Measurements from ENCODE around the gene EIF4E3.

Gene EIF4E3

DNA sequence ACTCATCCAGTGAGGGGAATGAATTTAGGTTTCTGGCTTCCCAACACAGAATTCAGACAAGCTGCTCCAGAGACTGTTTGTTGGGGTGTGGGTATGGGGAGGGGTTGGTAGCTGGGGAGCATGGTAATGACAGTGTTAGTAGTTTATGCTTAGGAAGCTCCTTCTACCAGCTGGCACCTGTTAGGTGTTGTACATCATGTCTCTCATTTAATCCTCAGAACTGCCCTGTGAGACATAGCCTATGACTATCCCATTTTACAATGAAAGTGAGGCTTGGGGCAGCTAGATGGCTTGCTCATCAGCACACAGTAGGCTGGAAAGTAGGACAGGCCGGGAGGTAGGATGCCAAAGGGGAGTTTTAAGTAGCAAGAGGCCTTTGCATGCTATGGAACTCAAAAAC, 2.5 kb downstream of the EIF4E3 start:
- DNase-seq, result no peak

DNA sequence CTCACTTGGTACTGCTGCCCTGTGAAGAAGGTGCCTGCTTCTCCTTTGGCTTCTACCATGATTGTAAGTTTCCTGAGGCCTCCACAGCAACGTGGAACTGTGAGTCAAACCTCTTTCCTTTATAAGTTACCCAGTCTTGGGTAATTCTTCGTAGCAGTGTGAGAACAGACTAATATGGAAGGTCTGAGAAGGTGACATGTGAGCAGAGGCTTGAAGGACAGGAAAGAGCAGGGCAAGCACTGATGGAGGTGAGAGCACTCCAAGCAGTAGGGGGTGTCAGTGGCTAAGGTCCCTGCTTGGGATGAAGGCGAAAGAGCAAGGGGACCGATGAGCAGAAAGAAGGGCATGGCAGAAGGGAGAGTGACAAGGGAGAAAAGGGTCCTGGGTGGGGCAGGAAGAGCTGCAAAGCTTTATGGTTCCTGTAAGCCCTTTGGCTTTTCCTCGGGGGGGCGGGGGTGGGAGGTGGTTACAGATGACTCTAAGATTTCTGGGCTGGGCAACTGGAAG, 3.5 kb downstream of the EIF4E3 start:
- DNase-seq, result no peak

DNA sequence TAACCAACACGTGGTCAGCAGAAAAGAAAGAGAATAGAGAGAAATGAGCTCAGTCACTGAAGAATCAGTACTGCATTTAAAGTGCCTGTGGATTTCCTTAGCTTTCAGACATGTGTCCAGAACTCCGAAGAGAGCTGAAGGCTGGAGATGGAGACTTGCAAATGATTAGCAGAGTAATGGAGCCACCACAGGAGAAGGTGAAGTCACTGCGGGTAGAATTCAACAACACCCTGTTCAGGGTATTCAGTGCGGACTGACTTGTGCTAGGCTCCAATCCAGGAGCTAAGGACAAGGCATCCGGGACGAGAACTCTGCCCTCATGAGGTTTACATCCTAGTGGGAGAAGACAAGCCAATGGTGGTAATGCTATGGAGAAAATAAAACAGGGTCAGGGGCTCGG, 4.2 kb downstream of the EIF4E3 start:
- DNase-seq, result no peak

DNA sequence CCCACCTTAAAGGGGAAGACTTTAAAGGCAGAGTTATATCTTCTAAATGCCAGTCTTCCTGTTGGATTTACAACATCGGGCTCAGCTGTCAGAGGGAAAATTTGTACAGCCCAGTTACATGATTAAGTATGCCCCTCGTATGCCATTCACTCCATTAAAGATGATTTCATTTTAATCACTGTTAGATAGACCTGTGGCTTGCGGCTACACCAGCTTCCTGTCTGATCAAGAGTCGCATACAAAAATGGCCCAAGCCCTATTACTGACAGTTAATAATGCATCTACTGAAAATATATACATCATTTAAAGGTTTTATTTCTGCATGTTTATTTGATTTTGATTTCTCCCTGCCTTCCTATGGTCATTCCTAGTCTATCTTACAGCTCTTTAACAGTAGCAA, 7.1 kb downstream of the EIF4E3 start:
- DNase-seq, result no peak

DNA sequence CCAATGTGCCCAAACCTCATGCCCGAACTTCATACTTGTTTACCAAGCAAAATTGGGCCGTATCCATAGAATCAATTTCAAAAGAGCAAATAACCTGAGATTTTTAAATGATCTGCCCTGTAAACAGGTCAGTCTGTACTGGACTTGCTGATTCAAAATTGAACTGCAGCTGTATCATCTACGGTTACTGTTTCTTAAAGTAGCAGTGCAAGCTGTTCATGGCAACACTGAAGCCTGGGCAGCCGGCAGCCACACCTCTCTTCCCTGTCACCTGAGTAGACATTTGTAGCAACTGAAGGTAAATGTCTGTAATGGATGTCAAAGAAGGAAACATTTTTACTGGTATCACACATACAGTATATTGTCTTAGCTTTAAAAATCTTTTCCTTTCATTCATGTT, 10.6 kb downstream of the EIF4E3 start:
- DNase-seq, result no peak

DNA sequence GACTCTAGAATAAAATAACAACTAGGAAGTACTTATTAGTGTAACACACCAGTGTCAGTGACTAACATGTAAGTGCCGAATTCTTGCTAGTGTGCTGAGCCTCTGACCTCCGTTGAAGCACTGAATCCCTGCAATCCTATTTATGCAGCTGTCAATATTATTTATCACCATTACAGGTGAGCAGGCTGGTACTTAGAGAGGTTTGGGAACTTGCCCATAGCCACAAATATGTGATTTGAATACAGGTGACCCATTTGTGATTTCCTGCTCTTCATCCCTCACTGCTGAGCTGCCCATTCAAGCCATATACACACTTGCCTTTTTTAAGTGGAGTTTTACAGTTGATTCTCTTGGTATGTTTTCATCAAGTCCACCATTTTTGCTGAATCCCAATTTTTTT, 12.2 kb downstream of the EIF4E3 start:
- DNase-seq, result no peak

DNA sequence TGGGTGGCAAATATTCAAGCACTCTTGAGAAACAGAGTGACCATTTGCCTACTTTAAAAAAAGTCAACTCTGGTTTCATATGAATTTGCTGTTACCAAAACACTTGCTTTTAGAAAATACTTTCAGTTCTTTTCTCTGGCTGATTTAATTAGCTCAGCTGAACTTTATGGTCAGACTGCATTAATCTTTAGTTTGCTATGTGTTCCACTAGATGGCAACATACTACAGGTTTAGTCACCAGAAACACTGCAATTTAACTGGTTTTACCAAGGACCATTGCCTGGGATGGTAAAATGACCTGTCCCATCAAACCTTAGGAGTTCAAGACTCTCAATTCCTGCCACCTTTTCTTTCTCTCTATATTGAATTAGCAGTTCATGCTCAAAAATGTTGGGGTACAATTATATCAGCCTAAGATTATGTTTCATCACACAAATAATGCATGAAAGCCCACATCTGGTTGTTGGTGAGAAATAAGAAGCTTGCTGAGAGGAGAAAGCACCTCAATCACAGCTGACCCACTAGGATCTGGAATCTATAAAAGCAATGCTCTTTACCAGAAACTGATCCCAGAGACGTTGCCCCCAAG, 14.2 kb downstream of the EIF4E3 start:
- DNase-seq, result peak; percentile 11

DNA sequence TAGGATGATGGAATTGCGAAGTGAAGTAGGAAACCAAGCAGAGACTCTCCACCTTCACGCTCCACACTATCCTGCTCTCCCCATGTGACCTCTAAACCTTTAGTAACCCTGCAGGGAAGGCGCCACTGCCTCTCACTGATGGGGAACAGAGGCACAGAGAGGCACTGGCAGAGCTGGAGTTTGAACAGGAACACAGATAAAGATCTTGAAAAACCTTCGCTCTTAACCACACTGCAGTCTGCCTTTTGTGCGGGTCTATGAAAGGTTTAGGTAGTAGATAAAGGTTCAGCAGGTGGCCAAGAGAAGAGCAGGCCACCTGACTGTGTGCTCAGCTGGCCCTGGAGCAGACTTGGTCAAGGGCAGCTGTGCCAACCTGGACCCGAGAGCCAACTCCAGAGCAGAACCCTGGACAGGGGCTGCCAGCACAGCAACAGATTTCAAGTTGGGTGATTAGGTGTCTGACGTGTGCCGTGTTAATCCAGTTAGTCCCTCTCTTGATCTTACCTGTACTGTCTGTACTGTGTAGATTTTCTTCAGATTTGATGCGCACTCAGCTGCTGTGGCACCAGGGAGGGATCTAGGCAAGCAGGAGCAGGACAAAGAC, 15.2 kb downstream of the EIF4E3 start:
- DNase-seq, result no peak

DNA sequence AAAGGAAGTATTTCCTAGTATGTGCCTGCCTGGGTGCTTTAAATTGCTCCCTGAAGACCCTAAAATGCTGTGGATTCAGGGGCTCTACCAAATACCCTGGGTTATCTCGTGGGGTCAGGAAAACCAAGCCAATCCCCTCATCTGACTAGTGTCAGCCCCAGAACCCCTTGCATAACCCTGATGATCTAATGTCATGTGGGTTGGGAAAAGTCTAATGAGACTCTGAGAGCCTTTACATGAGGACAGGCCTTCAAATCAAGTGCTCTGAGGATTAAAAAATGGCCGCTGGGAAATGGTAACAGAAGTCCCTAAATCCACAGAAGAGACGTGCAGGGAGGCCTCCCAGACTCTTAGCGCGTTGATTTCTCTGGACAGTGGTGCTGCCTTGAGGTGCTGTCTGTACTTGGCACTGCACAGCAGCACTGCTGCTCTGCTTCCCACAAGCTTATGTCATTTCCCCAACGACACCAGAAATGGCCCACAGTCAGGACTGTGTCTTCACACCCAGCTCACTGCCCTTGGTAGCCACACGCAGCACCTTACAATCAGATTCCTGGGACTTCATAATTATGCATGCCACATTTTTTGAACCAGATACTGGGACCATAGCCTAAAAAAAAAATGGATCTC, 16.6 kb downstream of the EIF4E3 start:
- no peak for DNase-seq

DNA sequence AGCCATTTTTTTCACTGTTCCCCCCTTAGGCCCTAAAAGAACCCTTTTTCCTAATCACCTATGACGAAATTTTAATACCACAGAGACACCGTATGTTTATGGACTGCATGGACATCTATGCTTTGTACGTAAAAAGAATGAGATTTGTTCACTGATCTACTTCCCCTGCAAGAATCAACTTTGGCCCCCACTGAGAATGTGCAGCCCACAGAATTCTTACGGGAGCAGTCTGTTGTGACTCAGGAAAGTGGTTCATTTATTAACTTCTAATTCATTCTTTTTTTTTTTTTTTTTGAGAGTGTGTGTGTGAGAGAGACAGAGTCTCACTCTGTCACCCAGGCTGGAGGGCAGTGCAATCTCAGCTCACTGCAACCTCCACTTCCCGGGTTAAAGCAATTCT, 17.6 kb downstream of the EIF4E3 start:
- no peak for DNase-seq

DNA sequence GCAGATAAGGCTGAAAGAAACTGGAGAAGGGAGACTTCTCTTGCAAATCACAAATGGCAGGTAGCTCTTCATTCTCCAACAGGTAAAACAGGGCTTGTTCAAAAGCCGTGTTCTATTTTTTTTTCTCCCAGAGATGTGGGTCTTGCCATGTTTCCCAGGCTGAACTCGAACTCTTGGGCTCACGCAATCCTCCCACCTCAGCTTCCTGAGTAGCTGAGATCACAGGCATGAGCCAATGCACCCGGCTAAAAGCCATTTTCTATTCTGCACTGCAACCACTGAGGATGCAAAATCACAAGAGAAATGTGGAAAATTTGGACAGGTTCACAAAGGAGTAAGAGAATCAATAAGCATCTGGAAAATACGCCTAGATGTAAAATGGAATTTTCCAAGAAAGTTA, 19.5 kb downstream of the EIF4E3 start:
- no peak for DNase-seq

DNA sequence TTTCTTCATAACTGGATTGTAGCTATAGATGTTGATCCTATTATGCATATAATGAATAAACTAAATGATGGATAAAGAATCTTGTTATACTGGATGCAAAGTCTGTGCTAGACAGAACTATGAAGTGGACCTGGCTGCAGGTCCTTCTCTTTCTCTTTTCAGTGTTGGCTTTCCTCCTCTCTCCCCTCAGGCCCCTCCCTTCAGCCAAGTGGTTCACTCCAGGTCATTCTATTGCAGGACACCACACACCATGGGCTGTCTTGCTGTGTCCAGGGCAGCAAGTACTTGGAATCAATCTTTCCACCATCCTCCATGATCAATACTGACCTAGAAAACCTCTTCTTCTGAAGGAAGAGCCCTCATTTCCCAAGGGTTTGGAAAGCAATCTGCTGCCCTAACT, 20.3 kb downstream of the EIF4E3 start:
- no peak for DNase-seq

DNA sequence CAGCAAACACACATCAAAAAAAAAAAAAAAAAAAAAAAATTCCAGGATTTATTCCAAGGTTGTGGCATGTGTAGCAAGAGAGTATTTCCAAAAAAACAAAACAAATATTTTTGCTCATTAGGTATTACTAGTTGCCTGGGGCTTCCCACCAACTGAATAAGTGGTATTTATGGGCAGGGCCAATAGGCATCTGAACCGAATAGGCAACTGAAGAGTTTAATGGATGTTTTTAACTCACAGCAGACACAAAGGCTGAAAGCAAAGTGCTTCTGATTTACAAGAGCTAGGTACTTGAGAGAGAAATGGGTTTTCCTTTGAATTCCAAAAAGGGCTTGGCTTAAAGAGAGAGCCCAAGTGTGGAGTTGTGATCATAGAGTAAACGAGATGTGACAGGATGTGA, 21.4 kb downstream of the EIF4E3 start:
- no peak for DNase-seq

DNA sequence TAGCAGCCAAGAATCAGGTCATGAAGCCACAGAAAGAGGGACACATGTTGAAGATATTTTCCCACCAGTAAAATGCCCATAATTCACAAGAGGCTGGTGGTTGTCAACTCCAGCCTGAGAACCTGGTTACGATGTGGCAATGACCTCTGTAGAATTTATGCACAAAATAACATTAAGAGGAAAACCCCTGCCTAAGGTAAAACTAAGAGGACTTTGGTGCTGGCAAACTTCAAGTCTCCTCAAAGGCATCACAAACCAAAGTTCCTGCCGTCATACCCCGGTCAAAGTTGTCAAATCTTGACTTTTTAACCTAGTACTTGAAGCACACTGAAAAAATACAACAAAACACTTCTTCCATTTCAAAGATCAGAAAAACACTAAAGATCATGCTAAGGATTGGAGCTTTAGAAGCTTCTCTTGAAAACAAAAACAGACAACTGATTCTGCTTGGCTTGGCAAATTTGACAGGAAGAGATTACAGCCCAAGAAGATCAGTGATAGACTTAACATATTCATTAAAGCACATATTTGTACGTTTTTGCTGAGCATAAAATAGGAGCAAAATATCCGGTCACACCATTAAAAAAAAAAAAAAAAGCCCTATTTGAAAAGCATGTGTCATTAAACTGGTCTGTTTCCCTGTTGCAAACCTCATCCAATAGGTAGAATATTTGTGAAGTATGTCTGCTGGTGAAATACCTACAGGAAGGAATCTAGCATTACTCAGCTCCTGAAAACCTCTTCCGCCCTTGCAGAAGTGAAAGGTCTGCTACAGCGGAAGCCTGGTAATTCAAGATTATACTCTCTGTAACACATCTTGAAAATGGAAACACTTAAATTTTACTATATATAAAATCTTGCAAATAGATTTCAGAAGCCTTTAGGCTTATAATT, 22.8 kb downstream of the EIF4E3 start:
- no peak for DNase-seq

DNA sequence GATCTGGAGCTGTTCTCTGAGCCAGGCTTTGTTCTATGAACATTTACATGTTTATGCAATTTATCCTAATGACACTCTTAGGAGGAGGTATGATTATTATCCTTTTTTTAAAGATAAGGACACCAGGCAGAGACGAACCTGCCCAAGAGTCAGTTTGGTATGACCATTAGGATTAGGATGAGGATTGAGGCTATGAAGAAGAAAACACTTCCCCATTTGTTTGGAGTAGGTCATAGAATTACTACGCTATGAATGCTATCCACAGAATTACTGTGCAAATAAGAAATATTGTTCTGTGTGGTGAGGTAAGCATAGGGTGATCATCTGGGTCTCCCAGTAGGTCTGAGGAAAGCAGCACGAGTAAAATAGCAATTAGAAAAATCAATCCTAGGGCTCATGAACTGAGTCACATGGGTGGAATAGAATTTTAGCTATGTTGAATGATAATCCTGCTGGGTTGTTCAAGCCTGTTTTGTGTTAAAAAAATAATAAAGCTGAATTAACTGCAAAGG, 23.9 kb downstream of the EIF4E3 start:
- DNase-seq, result no peak

DNA sequence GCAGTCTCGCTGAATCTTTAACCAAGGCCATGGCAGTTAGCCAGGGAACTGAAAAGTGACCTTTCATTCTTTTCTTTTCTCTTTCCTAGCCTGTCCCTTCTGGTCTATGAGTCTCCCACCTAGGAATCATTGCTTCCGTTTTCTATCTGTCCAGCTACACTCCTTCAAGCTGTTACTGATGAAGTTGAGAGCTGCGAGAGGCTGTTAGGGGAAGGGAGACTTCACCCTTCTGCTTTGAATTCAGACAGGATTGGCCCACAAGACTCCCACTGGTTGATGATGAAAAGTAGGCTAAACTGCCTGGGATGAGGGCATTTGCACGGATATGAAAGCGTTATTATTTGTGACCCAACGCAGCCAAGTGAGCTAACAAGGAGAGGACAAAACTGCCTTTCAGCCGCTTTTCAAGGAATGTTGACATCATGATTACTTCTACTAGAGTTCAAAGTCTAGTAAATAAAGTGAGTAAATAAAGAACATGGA, 30.2 kb downstream of the EIF4E3 start:
- no peak for DNase-seq

DNA sequence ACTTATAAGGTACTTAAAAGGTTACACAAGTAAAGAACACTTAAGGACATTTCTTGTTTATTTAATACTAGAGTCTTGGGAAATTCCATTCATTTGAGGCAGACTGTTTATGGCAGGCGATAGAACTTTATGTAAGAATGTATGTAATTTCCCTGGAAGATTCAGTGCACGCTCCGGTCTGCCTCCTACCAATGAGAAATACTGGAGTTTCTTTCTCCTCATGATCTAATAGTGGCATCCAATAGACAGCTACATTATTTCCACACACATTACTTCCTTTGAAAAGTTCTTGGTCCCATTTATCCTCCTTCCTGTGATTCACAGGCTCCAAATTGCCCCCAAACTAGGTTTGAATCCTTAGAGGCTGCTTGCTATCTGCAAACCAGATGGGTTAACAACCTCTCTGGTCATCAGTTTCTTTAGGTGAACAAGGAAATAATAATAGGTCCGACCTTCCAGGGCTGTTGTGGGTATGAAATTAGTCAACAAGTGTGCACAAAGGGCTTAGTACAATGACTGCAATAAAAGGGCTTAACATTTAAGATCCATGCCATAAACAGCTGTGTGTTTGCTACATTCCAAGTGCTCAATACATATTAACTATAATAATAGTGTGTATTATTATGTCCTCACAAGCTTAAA, 30.7 kb downstream of the EIF4E3 start:
- no peak for DNase-seq

DNA sequence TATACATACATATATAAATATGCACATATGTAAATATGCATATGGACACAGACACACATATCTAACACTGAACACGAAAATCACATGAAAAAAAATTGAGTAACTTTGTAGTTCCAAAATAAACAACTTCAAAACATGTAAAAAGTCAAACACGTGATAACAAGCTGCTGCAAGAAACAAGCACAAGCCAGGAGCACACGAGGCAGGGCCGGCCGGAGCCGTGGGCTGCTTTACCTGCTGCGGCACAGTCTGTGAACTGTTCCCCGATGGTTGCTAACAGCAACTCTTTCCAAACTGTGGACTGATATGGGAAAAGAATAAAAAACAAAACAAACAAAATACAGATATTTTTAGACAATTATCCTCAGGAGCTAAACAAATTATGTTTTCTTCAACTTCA, 31.6 kb downstream of the EIF4E3 start:
- no peak for DNase-seq

DNA sequence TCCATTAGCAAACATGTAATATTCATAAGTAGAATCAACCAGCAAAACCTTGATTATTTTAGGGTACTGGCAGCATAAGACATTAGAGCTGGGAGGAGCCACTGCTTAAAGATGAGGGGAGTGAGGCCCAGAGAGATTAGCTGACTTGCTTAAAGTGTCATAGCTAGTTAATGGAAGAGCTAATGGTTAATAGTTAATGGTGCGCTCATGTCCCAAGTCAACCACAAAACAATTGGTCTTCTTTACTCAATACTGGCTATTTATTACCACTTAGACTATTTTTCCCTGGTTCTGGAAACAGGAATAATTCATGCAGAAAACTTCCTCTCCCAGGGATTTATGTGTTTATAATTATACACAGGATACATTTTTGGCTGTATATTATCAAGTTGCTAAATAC, 33.1 kb downstream of the EIF4E3 start:
- no peak for DNase-seq

DNA sequence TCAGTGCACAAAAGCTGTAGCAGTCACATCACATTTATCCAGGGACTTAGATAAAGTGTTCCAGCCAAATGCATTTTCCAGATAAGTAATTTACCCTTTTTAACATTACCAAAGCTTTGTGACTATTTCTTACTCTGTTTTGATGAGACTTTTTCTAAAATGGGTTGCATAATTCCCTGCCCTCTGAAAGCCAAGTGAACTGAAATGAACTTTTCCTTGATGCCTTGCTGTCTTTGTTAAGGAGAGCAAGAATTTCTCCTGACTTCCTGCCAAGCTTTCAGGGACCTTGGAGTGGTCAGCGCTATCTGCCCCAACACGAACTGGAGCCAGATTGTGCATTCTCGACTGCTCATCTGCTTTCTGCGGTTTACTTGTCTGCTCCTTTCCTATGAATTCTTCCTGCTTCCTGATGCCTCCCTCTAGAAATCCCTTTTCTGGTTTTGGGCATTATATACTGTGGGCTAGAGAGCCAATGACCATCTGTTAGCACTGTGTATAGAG, 34.8 kb downstream of the EIF4E3 start:
- DNase-seq, result no peak

DNA sequence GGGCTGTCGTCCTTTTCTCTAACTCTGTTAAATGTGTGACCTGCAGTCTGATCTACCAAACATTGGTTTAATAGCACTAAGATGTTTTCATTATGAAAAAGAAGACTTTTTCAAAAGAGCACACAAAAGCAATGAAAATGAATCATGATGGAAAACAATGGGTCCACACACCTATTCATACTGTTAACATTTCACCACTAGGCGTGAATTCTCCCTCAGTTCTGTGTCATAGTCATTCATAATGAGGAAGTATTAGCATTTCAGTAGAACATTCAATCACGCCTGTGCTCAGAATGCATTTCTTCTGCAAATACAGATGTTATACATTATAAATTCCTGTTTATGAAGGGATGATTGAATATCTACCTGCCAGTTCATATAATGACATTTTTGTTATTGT, 35.9 kb downstream of the EIF4E3 start:
- DNase-seq, result no peak

DNA sequence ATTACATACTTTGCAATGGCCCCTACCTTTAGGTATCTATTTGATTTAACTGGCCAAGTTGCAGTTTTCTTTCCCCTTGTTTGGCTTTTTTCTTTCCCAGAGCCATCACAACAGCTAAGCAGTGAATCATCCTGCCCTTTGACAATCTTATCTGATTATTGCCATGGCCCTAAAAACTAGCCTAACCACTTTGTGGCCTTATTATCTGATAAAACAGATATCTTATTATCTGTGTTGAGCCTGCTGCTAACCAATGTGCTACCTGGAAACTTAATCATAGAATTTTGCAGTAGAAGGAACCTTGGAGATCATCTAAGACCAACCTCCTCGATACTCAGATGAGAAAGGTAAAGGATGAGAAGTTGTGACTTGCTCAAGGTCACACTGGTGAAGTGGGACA, 37.1 kb downstream of the EIF4E3 start:
- DNase-seq, result no peak

DNA sequence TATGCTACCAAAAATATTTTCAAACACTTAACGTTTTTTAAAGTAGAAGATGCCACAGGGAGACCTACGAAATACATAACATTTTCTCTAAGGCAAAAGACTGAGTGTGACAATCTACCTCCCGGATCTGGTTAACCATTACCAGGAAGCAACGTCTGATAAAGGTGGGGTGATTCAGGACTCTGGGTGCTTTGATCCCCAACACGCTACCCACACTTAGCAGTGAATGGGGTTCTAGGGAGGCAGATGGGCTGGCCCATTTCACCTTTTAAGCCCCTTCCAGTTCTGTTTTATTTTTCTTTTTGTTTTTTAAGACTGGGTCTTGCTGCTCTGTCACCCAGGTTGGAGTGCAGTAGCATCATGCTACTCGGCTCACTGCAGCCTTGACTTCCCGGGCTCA, 39.5 kb downstream of the EIF4E3 start:
- DNase-seq, result no peak
